ENCODE data around the gene BRD3OS.

BRD3OS gene

DNA sequence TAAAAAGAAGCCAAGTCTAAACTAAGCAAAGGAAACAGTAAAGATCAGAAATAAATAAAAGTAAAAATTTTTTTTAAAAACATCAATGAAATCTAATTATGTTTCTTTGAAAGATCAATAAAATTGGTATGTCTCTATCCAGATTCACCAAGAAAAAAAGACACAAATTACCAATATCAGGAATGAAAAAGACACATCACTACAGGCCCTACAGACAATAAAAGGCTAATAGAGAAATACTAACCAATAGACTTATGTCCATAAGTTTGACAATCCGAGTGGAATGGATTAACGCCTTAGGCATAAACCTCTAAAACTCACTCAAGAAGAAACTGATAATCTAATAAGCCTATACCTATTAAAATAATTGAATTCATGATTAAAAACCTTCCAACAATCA lies 12.4 kb downstream of the BRD3OS start:
- TF ChIP-seq, protein P1, sequence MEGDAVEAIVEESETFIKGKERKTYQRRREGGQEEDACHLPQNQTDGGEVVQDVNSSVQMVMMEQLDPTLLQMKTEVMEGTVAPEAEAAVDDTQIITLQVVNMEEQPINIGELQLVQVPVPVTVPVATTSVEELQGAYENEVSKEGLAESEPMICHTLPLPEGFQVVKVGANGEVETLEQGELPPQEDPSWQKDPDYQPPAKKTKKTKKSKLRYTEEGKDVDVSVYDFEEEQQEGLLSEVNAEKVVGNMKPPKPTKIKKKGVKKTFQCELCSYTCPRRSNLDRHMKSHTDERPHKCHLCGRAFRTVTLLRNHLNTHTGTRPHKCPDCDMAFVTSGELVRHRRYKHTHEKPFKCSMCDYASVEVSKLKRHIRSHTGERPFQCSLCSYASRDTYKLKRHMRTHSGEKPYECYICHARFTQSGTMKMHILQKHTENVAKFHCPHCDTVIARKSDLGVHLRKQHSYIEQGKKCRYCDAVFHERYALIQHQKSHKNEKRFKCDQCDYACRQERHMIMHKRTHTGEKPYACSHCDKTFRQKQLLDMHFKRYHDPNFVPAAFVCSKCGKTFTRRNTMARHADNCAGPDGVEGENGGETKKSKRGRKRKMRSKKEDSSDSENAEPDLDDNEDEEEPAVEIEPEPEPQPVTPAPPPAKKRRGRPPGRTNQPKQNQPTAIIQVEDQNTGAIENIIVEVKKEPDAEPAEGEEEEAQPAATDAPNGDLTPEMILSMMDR (IDR thresholded peaks at IDR 0.05; ENCODE audit: control extremely low read depth, extremely low read depth, low read depth, missing control alignments), result no peak
- POLR2A ChIA-PET, result no interaction called here
- CTCF ChIA-PET, result no interaction called here
- DNase-seq (ENCODE audit: extremely low spot score), result no peak

DNA sequence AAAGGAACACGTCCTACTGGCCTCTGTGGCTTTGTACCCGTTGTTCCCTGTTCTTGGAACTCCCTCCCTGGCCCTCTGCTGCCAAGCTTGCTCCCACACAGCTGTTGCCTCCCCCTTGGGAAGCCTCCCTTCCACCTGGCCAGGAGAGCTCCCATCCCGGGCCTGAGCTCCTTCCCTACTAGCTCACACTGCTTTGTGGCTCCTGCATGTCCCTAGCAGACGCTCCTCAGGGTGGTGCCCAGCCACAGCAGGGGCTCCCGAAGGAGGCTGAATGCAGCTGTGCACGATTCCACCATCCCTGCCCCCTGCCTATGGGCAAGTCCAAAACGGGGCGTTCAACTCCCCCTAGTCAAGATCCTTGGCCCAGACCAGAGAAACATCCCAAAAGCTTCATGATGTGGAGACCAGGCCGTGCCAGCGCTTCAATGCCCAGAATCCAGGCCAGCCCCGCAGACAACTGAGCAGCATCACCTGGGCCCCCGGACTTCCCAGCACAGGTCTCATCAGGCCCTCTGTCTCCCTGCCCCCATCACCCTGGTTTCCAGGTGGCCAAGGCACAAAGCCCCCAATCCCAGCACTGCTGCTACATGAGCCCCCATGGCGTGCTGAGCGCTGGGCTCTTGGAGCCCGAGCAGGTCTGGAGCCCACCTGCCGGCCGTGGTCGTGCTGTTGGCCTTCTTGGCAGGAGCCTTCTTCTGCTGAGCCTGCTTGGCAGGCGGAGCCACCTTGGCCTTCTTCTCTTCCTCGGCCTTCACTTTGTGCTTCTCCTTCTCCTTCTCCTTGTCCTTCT lies 14.3 kb downstream of the BRD3OS start:
- POLR2A ChIA-PET, result no interaction called here
- no peak for DNase-seq (ENCODE audit: extremely low spot score)
- CTCF ChIA-PET, result interaction anchor here (1.3 to 1.7 kb wide), 2 partner anchors 8 to 14 kb away, joined by 3 to 4 read pairs; no protein-coding TSS in a partner anchor
- TF ChIP-seq, protein P1 (IDR thresholded peaks at IDR 0.05; ENCODE audit: control extremely low read depth, extremely low read depth, low read depth, missing control alignments), result no peak

DNA sequence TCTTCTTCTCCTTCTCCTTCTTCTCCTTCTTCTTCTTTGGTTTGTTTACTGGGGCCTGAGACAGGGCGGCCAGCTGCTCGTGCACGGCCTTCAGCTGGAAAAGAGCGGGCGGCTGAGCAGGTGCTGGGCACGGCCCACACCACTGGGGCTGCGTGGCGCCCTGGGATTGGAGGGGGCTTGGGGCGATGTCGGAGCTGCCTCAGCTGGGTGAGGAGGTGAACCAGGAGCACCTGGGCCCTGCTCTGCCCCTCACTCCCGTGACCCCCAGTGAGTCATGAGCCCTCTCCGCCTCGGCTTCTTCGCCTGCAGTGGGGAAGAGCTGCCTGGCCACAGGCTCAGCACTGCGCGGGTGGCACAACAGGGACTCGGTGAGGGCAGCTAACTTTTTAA lies 14.9 kb downstream of the BRD3OS start:
- TF ChIP-seq, protein P1 (IDR thresholded peaks at IDR 0.05; ENCODE audit: control extremely low read depth, extremely low read depth, low read depth, missing control alignments), result no peak
- ChIA-PET CTCF (interaction anchor here (1.7 kb wide), 1 partner anchor 14 kb away, joined by 3 read pairs; no protein-coding TSS in a partner anchor), POLR2A (no interaction called here)
- no peak for DNase-seq (ENCODE audit: extremely low spot score)

DNA sequence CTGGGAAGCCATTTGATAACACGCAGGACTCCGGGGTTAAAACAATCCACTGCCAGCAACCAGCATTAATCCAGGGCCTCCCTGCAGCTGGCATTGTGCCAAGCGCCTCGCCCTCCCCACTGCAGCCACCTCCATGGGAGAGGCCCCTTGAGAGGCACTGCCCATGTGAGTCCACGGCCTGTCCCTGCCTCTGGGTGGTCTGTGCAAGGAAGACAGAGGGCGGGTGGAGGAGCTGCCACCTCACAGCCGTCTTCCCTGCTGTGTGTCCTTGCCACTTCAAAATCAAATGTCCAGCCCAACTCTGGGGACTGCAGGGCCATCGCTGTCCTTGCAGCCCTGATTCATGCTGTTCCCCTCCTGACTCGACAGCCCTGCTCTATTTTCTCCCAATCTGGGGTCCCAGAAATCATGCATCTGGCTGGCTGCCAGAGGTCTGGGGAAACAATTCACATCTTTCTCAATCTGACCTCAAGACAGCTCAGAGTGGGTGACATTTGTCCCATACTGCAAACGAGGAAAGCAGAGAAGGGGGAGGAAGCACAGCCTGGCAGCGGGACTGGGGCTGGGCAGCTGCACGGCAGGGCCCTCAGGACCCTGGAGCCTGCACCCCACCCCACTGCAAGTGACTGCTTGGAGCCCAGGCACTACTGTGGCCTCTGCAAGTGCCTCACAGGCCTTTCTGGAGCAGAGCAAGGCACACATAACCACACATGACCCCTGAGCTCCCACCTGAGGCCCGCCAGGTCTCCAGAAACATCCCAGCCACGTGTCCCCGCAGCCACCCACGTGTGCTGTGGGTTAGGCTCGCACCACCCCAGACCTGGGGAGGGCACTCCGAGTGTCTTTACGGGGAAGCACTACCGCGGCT lies 15.7 kb downstream of the BRD3OS start:
- TF ChIP-seq, protein P1 (IDR thresholded peaks at IDR 0.05; ENCODE audit: control extremely low read depth, extremely low read depth, low read depth, missing control alignments), result no peak
- ChIA-PET POLR2A (no interaction called here), CTCF (interaction anchor here (1.2 to 1.7 kb wide), 2 partner anchors 15 kb away, joined by 3 read pairs; no protein-coding TSS in a partner anchor)
- DNase-seq (ENCODE audit: extremely low spot score), result no peak

DNA sequence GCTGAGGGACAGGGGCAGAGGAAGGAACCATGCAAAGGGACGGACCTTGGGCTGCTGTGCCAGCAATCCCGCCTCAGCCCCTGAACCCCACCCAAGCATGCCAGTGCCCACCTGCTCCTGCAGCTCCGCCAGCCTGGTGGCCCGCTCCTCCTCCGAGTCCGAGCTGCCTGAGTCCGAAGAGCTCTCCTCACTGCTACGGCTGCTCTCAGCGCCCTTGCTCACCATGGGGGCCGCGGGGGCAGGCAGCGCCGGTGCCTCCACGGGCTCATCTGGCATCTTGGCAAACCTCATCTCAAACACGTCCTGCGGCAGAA lies 16.3 kb downstream of the BRD3OS start:
- ChIA-PET POLR2A (no interaction called here), CTCF (interaction anchor here (1.2 kb wide), 1 partner anchor 14 kb away, joined by 3 read pairs; no protein-coding TSS in a partner anchor)
- no peak for DNase-seq (ENCODE audit: extremely low spot score)
- TF ChIP-seq, protein P1 (IDR thresholded peaks at IDR 0.05; ENCODE audit: control extremely low read depth, extremely low read depth, low read depth, missing control alignments), result no peak

DNA sequence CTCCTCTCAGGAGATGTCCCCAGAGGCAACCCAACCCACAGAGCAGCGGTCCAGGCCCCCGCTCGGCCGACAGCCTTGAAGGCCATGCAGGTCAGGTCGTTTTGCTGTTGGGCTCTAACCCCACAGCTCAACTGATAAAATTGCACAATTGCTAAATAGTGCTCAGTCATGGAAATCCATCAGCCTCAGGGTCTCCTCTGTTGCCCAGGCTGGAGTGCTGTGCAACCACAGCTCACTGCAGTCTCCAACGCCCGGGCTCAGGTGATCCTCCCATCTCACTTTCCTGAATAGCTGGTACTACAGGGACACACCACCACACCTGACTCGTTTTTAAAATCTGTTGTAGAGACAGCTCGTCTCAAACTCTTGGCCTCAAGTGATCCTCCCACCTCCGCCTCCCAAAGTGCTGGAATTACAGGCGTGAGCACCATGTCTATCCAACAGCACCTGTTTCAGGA lies 18.3 kb downstream of the BRD3OS start:
- ChIA-PET POLR2A (no interaction called here), CTCF (interaction anchor here (0.9 to 1.3 kb wide), 2 partner anchors 10 to 22 kb away, joined by 3 to 4 read pairs; no protein-coding TSS in a partner anchor)

More for the DNA sequence above, 18.3 kb downstream of the BRD3OS start:
- DNase-seq (ENCODE audit: extremely low spot score), result no peak
- TF ChIP-seq, protein P1 (IDR thresholded peaks at IDR 0.05; ENCODE audit: control extremely low read depth, extremely low read depth, low read depth, missing control alignments), result no peak
